Measurements from ENCODE around the gene DENND6A.

GRCh38 chr3:57730682-57731081 is 37.8 kb upstream of the DENND6A start:
- TF ChIP-seq CTCF (IDR thresholded peaks at IDR 0.05; ENCODE audit: low read length) (no peak), EZH2 (optimal IDR thresholded peaks at IDR 0.05; ENCODE audit: low read depth, low read length) (no peak)

Data from MM.1S (cell line).